MM.1S (cell line): ENCODE data around the gene KCNN4.

Source experiments
- DNase-seq: peaks from one replicate; pipeline ENCODE4 v3.0.0-alpha.2; 2015
- H2AFZ ChIP-seq: fragments of 300-600 bp; sonication (generic); 2 replicates; pipeline ENCODE4 v1.6.0; 2016; ENCODE audit warnings: antibody characterized with exemption, low read length
- H3F3A ChIP-seq: fragments of 300-600 bp; sonication (generic); 2 replicates; pipeline ENCODE4 v1.6.1; 2016; ENCODE audit warnings: mild to moderate bottlenecking, antibody characterized with exemption, low read length, moderate library complexity, mixed read lengths; ENCODE audit not compliant: insufficient read depth
- H3K27ac ChIP-seq: fragments of 300-600 bp; sonication (generic); 2 replicates; pipeline ENCODE4 v1.5.1; 2016; ENCODE audit warnings: mild to moderate bottlenecking, low read length
- H3K27me3 ChIP-seq: fragments of 300-600 bp; sonication (generic); replicated peaks from 2 replicates; pipeline ENCODE4 v1.6.0; 2016; ENCODE audit warnings: low read length; ENCODE audit not compliant: insufficient read depth
- H3K36me3 ChIP-seq: fragments of 300-600 bp; sonication (generic); replicated peaks from 2 replicates; pipeline ENCODE4 v1.6.1; 2016; ENCODE audit warnings: mild to moderate bottlenecking, low read length, mixed read lengths; ENCODE audit not compliant: insufficient read depth
- H3K4me1 ChIP-seq: fragments of 300-600 bp; sonication (generic); 2 replicates; pipeline ENCODE4 v1.6.1; 2016; ENCODE audit warnings: low read length, mixed read lengths
- H3K4me2 ChIP-seq: fragments of 300-600 bp; sonication (generic); 2 replicates; pipeline ENCODE4 v1.6.0; 2016; ENCODE audit warnings: low read depth, low read length
- H3K4me3 ChIP-seq: fragments of 300-600 bp; sonication (generic); 2 replicates; pipeline ENCODE4 v1.5.1; 2016; ENCODE audit warnings: low read length, mixed read lengths
- H3K79me2 ChIP-seq: fragments of 300-600 bp; sonication (generic); 2 replicates; pipeline ENCODE4 v1.6.1; 2016; ENCODE audit warnings: mixed run types, low read length, mixed read lengths
- H3K9ac ChIP-seq: fragments of 300-600 bp; sonication (generic); 2 replicates; pipeline ENCODE4 v1.6.1; 2016; ENCODE audit warnings: low read length, mixed read lengths
- H3K9me2 ChIP-seq: fragments of 300-600 bp; sonication (generic); replicated peaks from 2 replicates; pipeline ENCODE4 v1.6.1; 2016; ENCODE audit warnings: mild to moderate bottlenecking, low read length, mixed read lengths; ENCODE audit not compliant: insufficient read depth
- H3K9me3 ChIP-seq: fragments of 300-600 bp; sonication (generic); replicated peaks from 2 replicates; pipeline ENCODE4 v1.6.1; 2016; ENCODE audit warnings: mild to moderate bottlenecking, low read length, mixed read lengths; ENCODE audit not compliant: insufficient read depth
- H4K20me1 ChIP-seq: fragments of 300-600 bp; sonication (generic); 2 replicates; pipeline ENCODE4 v1.6.1; 2016; ENCODE audit warnings: mild to moderate bottlenecking, low read length, moderate library complexity, mixed read lengths; ENCODE audit not compliant: insufficient read depth
- EZH2 ChIP-seq: fragments of 300-600 bp; sonication (generic); optimal IDR thresholded peaks from 2 replicates; pipeline ENCODE3; 2017; ENCODE audit warnings: low read depth, mild to moderate bottlenecking, antibody characterized with exemption, low read length, mixed read lengths
- EZH2phosphoT487 ChIP-seq: fragments of 300-600 bp; sonication (generic); IDR thresholded peaks from 2 replicates; pipeline ENCODE4 v1.6.1; 2018; ENCODE audit warnings: antibody characterized with exemption, low read length
- TF ChIP-seq, protein P1 (sequence below): fragments of 300-600 bp; sonication (generic); IDR thresholded peaks from 2 replicates; pipeline ENCODE4 v1.5.1; 2016; ENCODE audit warnings: antibody characterized with exemption, low read length, mixed read lengths

Gene KCNN4

DNA sequence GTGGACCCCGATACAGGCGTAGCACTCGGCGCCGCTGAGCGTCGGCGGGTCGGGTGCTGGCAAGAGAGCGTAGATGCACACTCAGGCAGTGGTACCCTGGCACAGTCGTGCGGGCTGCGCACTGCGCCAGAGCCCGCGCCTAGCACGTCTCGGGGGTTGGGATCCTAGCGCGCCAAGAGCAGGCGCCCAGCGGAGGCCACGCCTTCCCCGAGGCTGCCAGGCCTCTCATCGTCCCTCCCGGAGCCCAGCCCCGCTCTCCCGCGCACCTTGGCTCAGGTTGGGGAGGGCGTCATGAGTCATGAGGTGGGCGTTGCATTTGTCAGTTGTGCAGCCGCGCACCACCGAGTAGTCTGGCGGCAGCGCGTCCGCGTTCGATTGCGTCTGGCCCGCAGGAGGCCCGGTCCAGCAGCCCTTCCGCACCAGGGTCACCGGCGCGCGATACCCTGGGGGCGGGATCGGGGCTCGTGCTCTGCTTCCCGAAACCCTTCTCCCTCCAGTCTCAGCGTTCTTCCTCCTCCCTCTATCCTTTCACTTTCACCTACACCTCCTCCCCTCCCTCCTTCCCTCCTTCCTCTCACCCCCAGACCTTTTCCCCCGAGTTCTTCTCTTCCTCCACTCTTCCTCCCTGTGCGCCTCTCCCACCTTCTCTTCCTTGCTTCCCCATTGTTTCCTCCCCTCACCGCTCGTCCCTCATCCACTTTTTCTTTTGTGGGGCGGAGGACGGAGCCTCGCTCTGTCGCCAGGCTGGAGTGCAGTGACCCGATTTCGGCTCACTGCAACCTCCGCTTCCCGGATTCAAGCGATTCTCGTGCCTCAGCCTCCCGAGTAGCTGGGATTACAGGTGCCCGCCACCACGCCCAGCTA is 18.0 kb upstream of the KCNN4 start:
- H3K9me3 ChIP-seq, result no peaks in the 10 kb centered on the region
- H4K20me1 ChIP-seq, result no peaks in the 10 kb centered on the region
- no peaks in the 10 kb centered on the region for H3K4me1 ChIP-seq
- H3K36me3 ChIP-seq, result no peaks in the 10 kb centered on the region
- H3K9me2 ChIP-seq, result no peaks in the 10 kb centered on the region
- H3K79me2 ChIP-seq, result no peaks in the 10 kb centered on the region
- peak overlapping the region; percentile 6; the same call in 1 of the 2 replicates for H3K4me2 ChIP-seq
- no peaks in the 10 kb centered on the region for H3F3A ChIP-seq
- H3K4me3 ChIP-seq, result no peak overlapping the region
- TF ChIP-seq EZH2 (no peak), EZH2phosphoT487 (no peak)
- TF ChIP-seq, protein P1, sequence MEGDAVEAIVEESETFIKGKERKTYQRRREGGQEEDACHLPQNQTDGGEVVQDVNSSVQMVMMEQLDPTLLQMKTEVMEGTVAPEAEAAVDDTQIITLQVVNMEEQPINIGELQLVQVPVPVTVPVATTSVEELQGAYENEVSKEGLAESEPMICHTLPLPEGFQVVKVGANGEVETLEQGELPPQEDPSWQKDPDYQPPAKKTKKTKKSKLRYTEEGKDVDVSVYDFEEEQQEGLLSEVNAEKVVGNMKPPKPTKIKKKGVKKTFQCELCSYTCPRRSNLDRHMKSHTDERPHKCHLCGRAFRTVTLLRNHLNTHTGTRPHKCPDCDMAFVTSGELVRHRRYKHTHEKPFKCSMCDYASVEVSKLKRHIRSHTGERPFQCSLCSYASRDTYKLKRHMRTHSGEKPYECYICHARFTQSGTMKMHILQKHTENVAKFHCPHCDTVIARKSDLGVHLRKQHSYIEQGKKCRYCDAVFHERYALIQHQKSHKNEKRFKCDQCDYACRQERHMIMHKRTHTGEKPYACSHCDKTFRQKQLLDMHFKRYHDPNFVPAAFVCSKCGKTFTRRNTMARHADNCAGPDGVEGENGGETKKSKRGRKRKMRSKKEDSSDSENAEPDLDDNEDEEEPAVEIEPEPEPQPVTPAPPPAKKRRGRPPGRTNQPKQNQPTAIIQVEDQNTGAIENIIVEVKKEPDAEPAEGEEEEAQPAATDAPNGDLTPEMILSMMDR, result no peak
- no peaks in the 10 kb centered on the region for H3K27me3 ChIP-seq
- DNase-seq, result no peak
- H2AFZ ChIP-seq, result no peak overlapping the region
- H3K9ac ChIP-seq, result no peak overlapping the region
- H3K27ac ChIP-seq, result no peak overlapping the region

DNA sequence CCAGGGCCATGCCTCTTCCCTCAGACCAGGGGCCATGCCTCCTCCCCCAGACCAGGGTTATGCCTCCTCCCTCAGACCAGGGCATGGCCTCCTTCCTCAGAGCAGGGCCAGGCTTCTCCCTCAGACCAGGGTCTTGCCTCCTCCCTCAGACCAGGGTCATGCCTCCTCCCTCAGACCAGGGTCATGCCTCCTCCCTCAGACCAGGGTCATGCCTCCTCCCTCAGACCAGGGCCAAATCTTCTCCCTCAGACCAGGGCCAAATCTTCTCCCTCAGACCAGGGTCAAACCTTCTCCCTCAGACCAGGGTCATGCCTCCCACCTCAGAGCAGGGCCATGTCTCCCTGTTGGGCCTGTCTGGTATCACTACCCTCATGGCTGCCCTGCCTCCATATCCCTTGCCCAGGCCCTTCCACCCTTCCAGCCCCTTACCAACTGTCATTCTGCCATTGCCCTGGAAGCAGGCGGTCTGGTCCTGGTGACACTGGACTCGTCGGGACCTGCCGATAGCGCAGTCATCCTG is 17.3 kb upstream of the KCNN4 start:
- no peaks in the 10 kb centered on the region for H3K36me3 ChIP-seq
- no peaks in the 10 kb centered on the region for H3K79me2 ChIP-seq
- no peak overlapping the region for H3K4me3 ChIP-seq
- H3K4me2 ChIP-seq, result no peak overlapping the region
- H3K4me1 ChIP-seq, result no peaks in the 10 kb centered on the region
- no peaks in the 10 kb centered on the region for H3K9me2 ChIP-seq
- H3K27me3 ChIP-seq, result no peaks in the 10 kb centered on the region
- no peaks in the 10 kb centered on the region for H4K20me1 ChIP-seq
- H3K27ac ChIP-seq, result no peak overlapping the region
- DNase-seq, result no peak
- TF ChIP-seq EZH2 (no peak), EZH2phosphoT487 (no peak)
- TF ChIP-seq, protein P1, result no peak
- H2AFZ ChIP-seq, result no peak overlapping the region
- no peaks in the 10 kb centered on the region for H3K9me3 ChIP-seq
- no peaks in the 10 kb centered on the region for H3F3A ChIP-seq
- H3K9ac ChIP-seq, result no peak overlapping the region

DNA sequence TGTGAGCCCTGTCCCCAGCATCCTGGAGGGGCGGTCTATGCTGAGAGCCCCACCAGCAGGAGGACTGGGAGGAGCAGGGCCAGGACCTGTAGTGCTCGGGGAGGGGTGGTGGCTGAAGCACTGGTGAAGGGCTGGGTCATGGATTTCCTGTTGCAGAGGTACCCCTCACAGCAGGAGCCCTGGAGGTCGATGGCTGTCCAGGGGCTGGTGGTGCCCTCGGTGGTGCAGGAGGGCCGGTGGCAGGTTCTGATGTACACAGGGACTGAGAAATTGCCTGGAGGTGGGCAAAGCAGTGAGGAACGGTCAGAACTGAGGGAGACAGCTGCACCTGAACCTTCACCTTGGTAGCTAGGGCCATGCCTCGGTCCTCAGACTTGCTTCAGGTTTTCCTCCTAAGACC is 16.8 kb upstream of the KCNN4 start:
- Histone ChIP-seq H3K9me2 (no peaks in the 10 kb centered on the region), H3K27me3 (no peaks in the 10 kb centered on the region), H2AFZ (no peak overlapping the region), H3K4me3 (no peak overlapping the region), H3K4me1 (no peaks in the 10 kb centered on the region), H3K4me2 (no peak overlapping the region), H3K27ac (no peak overlapping the region), H4K20me1 (no peaks in the 10 kb centered on the region), H3K9ac (no peak overlapping the region), H3K36me3 (no peaks in the 10 kb centered on the region), H3K79me2 (no peaks in the 10 kb centered on the region), H3K9me3 (no peaks in the 10 kb centered on the region), H3F3A (no peaks in the 10 kb centered on the region)
- no peak for DNase-seq
- TF ChIP-seq EZH2phosphoT487 (no peak), EZH2 (no peak)
- TF ChIP-seq, protein P1, result no peak
